ENCODE results near the gene GBGT1.

The GBGT1 gene

DNA sequence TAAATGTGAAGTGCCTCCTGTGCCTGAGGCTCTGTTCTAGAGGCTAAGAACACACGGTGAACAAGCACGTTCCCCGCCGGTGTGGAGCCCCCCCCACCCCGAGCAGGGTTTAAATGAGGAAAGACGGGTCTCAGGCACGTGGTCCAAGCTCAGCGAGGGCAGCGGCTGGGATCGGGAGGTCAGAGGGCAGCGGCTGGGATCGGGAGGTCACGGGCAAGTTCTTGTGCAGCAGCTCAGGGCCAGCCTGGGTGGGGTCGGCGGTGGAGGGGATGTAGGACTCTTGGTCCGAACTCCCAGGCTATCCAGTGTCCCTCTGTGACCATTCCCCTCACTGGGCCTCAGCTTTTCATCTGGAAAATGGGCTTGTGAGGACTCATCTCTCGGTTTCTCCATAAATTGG lies 2.7 kb upstream of the GBGT1 start:
- in situ Hi-C loops (cut with MboI; ENCODE audit: low sequenced_read_pairs): no loop called here

DNA sequence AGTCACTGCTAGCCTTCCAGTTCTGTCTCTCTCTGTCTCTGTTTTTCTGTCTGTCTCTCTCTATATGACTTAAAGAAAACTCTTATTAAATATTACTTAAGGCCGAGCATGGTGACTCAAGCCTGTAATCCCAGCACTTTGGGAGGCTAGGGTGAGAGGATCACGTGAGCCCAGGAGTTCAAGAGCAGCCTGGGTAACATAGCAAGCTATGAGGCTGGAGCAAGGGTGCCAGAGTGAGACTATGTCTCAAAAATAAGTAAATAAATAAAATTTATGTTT lies 1.7 kb upstream of the GBGT1 start:
- in situ Hi-C loops (cut with MboI; ENCODE audit: low sequenced_read_pairs): no loop called here

DNA sequence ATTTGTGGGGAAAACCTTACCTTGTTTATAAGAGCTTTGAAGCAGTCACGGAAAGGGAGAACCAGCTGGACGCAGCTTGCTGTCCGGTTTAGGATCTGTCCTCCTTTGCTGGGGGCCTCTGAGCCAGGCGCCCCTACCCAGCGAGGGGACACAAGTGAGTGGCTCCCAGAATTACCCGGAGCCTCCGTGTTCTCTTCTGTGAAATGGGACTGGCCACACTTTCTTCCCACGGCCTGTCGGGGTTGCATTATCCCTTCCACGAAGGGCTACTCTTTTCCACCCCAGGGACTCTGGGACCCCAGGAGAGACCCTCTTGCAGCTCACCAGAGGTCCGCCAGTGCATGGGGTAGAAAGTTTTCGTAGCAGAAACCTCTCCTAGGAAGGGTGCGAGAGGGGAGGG lies 477 bp upstream of the GBGT1 start:
- in situ Hi-C loops (cut with MboI; ENCODE audit: low sequenced_read_pairs): no loop called here

- in situ Hi-C loops (cut with MboI; ENCODE audit: low sequenced_read_pairs): no loop called here
Observed at GRCh38 chr9:133162861-133163503, 732 bp downstream of the GBGT1 start.

DNA sequence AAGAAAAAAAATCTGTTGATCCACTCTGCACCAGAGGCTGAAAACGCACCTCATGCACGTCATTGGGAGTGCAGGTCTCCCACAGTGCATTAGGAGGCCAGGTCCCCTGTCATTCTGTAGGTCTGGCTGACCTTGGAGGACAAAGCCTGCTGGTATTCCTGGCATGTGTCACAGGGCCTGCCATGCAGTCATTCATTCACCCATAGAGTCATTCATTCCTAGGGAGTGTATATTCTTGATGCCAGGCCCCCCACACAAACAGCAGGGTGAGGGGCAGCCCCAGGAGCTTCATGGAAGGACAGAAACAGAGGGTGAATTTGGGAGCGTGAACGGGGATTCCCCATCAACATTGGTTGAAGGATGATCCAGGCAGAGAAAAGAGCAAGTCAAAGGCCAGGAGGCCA lies 2.2 kb downstream of the GBGT1 start:
- in situ Hi-C loops (cut with MboI; ENCODE audit: low sequenced_read_pairs): no loop called here

DNA sequence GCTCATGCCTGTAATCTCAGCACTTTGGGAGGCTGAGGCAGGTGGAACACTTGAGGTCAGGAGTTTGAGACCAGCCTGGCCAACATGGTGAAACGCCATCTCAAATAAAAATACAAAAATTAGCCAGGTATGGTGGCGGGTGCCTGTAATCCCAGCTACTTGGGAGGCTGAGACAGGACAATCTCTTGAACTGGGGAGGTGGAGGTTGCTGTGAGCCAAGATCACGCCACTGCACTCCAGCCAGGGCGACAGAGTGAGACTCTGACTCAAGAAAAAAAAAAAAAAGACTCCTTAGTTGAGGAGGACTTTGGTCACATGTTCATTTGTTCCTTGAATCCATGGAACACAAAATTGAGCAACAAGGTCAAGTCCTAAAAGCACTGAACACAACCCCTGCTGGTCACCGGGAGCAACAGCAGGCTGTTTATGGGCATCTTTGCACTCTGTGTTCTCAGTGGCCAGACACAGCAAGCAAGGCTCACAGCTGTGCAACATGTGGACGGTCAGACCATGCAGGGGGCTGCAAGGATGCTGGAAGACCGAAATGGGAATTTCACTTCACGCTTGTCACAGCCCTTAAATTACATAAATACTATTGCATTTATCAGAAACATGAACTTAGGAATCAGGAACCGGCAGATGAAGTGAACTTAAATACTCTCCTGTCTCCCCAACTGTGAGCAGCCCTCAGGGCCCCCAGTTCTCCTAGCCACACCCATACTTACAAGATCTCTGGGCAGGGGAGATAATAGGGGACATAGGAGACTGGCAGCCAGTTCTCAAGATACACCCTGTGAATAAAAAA lies 2.8 kb downstream of the GBGT1 start:
- in situ Hi-C loops (cut with MboI; ENCODE audit: low sequenced_read_pairs): no loop called here

- in situ Hi-C loops (cut with MboI; ENCODE audit: low sequenced_read_pairs): no loop called here
Observed at GRCh38 chr9:133158695-133159094, 5.0 kb downstream of the GBGT1 start.

GRCh38 chr9:133155156-133155555 lies 8.6 kb downstream of the GBGT1 start:
- in situ Hi-C loops (cut with MboI; ENCODE audit: low sequenced_read_pairs): no loop called here

- in situ Hi-C loops (cut with MboI; ENCODE audit: low sequenced_read_pairs): no loop called here
Observed at GRCh38 chr9:133154097-133154989, 9.4 kb downstream of the GBGT1 start.

DNA sequence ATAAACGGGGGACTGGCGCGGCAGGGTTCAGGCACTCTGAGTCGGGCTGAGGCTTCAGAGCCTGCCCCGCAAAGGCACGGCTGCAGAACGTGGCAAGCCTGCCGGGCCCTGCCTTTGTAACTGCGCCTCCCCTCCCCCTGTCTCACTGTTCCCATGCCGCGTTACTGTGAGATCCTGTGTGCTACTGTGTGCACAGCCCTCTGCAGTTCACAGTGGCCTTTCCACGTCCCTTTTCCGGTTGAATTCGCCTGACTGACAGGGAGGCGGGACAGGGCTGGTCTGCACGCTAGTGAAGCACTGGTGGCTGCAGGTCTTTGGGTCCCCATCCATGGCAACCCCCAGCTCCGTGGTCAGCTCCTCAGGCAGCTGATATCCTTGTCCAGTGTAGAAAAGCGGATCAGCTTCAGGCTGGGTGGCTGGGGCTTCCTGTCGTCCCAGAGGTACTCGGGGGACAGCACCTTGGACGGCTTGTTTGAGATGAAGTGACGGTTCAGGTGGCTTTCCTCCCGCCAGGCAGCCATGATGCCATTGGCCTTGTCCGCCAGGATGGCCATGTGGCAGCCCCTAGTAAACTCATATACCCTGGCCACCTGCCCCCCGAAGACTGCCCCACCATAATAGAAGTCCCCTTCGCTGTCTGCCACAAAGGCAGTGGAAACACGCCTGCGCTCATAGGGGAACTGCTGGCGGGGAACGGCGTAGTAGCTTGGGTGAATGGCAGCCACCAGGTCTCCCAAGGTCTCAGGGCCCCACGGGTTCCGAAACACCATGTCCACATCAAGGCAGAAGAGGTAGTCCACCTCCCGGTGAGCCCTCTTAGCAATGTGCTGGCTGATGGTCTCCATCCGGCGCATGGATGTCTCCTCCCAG lies 10.3 kb downstream of the GBGT1 start:
- in situ Hi-C loops (cut with MboI; ENCODE audit: low sequenced_read_pairs): no loop called here

GRCh38 chr9:133151601-133152525 lies 11.9 kb downstream of the GBGT1 start:
- in situ Hi-C loops (cut with MboI; ENCODE audit: low sequenced_read_pairs): no loop called here

- in situ Hi-C loops (cut with MboI; ENCODE audit: low sequenced_read_pairs): no loop called here
Observed at GRCh38 chr9:133151041-133151440, 12.7 kb downstream of the GBGT1 start.

DNA sequence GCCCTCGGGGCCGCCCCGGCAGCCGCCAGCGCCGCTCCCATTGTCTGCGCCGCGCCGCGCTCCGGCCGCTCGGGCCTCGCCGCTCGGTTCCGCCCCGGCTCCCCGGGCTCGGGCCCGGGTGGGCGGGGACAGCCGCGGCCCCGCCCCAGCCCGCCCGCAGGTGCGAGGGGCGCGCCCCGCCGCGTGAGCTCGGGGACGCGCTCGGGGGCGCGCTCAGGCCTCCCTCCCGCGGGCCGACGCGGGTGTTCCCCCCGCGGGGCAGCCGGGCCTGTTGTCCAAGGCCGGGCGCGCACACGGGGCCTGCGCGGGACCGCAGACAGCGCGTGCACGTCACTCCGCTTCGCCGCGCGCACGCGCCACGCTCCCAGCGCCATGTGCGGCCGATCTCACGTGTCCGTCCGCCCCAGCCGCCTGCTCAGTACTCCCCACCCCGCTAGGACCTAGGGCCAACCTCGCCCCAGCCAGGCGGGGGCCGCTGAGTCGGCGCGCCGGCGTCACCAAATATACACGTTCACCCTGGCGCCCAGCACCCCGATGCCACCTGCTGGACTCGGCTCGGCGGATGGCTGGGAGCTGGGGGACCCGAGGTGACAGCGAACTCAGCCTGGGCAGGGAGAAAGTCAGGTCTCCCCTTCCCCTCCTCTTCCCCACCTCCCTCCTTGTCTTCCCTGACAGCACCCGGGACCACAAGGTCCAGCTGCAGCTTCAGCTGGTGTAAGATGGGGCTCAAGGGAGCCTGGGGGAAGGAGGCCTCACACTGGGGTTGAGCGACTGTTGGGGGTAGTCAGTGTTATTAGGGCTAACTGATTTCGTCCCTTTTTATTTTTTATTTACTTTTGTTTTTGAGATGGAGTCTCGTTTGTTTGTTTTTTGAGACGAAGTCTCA lies 14.3 kb downstream of the GBGT1 start:
- in situ Hi-C loops (cut with MboI; ENCODE audit: low sequenced_read_pairs): loop anchor here (5.0 to 10.0 kb wide), 2 partner anchors 47 to 105 kb away; no protein-coding TSS in a partner anchor

DNA sequence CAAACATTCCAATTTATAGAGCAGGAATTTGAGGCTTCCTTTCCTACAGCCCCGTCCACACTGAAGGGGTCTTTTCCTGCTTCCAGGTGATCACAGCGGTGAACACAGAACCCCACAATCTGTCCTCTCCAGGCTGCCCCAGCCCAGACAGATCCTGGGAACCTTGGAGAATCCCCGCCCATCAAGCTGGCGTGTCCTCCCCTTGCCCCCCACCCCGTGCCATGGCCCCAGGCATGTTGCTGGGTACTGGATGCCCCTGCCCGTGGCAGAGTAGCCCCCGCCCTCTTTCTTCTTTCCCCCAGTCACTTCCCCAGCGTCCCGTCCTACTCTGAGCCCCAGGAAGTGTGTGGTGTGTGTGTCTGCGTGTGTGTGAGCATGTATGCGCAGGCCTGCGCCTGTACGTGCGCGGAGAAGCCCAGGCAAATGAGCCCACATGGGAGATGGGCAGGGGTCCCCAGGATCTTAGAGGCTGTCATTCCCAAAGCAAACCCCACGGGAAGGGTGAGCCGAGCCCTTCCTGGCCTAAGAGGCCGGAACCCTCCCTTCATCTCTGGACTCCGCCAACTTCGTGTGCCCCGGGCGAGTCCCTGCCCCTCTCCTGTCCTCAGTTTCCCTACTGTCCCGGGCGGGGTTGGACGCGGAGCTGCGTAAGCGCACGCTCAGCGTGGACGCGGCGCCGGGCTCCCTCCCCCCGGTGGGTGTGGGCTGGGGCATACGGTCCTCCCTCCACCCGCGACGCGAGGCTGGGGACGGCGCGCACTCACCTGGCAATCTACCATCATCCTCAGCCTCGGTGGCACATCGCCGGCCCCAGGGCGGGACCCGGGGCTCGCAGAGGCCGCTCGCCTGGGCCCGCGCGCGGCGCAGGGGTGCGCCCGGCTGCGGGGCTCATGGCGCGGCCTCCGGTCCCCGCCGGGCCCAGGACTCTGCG lies 15.2 kb downstream of the GBGT1 start:
- in situ Hi-C loops (cut with MboI; ENCODE audit: low sequenced_read_pairs): loop anchor here (5.0 to 10.0 kb wide), 2 partner anchors 46 to 104 kb away; no protein-coding TSS in a partner anchor

DNA sequence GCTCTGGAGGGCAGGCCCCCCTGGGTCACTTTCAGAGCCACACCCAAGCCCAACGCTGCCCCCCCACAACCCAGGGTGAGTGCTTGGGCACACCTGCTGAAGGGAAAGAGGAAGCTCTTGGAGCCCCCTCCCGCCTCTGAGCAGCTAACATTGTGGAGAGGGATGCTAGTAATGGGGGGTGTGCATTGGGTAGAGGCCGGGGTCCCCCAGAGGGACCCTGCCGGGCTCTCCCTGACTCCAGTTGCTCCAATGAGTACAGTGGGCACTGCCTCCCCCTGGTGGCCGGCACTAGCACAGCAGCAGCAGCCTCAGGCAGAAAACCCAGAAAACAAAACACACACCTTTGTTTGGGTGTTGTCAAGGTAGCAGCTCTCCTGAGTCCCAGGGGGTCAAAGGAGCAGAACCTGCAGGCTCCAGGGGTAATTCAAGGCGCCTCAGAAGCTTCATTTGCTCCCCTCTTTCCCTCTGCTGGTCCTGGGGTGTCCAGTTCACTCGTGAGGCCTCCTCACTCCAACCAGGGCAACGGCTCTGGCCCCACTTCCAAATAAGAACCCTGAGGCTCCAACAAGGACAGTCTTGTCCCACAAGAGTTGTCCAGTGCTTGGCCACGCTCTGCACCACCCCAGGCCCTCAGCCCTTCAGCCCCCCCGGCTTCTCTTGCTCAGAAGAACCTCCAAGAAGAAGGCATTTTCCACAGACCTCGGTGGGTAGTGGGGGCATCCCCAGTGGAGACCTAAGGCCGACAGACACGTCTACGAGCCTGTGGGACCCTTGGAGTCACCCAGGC lies 16.1 kb downstream of the GBGT1 start:
- in situ Hi-C loops (cut with MboI; ENCODE audit: low sequenced_read_pairs): loop anchor here (5.0 to 10.0 kb wide), 2 partner anchors 45 to 103 kb away; no protein-coding TSS in a partner anchor

- in situ Hi-C loops (cut with MboI; ENCODE audit: low sequenced_read_pairs): loop anchor here (5.0 to 10.0 kb wide), 2 partner anchors 45 to 102 kb away; no protein-coding TSS in a partner anchor
Observed at GRCh38 chr9:133146746-133147411, 16.8 kb downstream of the GBGT1 start.

Measured in HL-60/S4 (cell line).